Hematopoietic multipotent progenitor cell treated with erythropoietin and hydrocortisone succinate and interleukin-3 and kit ligand, for 4 days (in vitro differentiated cells): ENCODE measurements around the gene MYO15B.

Source experiments
- DNase-seq: peaks from one replicate; pipeline ENCODE4 v3.0.0-alpha.2; 2015

The MYO15B gene

GRCh38 chr17:75604034-75604695, 16.6 kb downstream of the MYO15B start:
- no peak for DNase-seq

- no peak for DNase-seq
These were observed 18.2 kb downstream of the MYO15B start for GRCh38 chr17:75605790-75606189.

- DNase-seq: no peak
These were observed 19.5 kb downstream of the MYO15B start for GRCh38 chr17:75607086-75607485.

- no peak for DNase-seq
These were observed 22.7 kb downstream of the MYO15B start for GRCh38 chr17:75610103-75610984.

GRCh38 chr17:75611851-75612429, 24.3 kb downstream of the MYO15B start:
- no peak for DNase-seq

- no peak for DNase-seq
These were observed 25.5 kb downstream of the MYO15B start for GRCh38 chr17:75612906-75613626.

- no peak for DNase-seq
These were observed 26.4 kb downstream of the MYO15B start for GRCh38 chr17:75614006-75614405.

GRCh38 chr17:75614556-75615270, 27.1 kb downstream of the MYO15B start:
- DNase-seq: no peak

GRCh38 chr17:75615301-75615700, 27.7 kb downstream of the MYO15B start:
- no peak for DNase-seq

- no peak for DNase-seq
These were observed 29.0 kb downstream of the MYO15B start for GRCh38 chr17:75616521-75617122.

GRCh38 chr17:75617218-75617617, 29.6 kb downstream of the MYO15B start:
- no peak for DNase-seq

GRCh38 chr17:75617675-75618074, 30.1 kb downstream of the MYO15B start:
- no peak for DNase-seq

- peak; percentile 59 for DNase-seq
These were observed 32.2 kb downstream of the MYO15B start for GRCh38 chr17:75619506-75620431.

- no peak for DNase-seq
These were observed 33.9 kb downstream of the MYO15B start for GRCh38 chr17:75621489-75621888.

GRCh38 chr17:75622076-75622475, 34.5 kb downstream of the MYO15B start:
- DNase-seq: no peak

GRCh38 chr17:75622771-75623273, 35.2 kb downstream of the MYO15B start:
- no peak for DNase-seq

GRCh38 chr17:75623386-75623785, 35.8 kb downstream of the MYO15B start:
- DNase-seq: no peak

- no peak for DNase-seq
These were observed 36.4 kb downstream of the MYO15B start for GRCh38 chr17:75624021-75624420.

GRCh38 chr17:75624714-75625345, 37.2 kb downstream of the MYO15B start:
- no peak for DNase-seq

- peak; percentile 68 for DNase-seq
These were observed 38.4 kb downstream of the MYO15B start for GRCh38 chr17:75625813-75626486.
